Mesenchymal stem cell (in vitro differentiated cells and primary cell): Measurements from ENCODE around the gene UPK3B.
"Not testable (repeated sequence)": the region's sequence is repeated elsewhere in the genome, so short reads cannot be mapped to it uniquely, and the experiment has no call there.

Source experiments
- DNase-seq: peaks from one replicate; pipeline ENCODE4 v3.0.0-alpha.2; 2013
- H2AFZ ChIP-seq: one replicate; pipeline ENCODE4 v1.6.1; 2013; ENCODE audit warnings: low read depth, mild to moderate bottlenecking, control low read depth, inconsistent platforms, low read length, moderate library complexity
- H2AK5ac ChIP-seq: 2 replicates; pipeline ENCODE4 v1.6.1; 2013; ENCODE audit warnings: low read length, moderate library complexity, mild to moderate bottlenecking, inconsistent platforms; ENCODE audit not compliant: severe bottlenecking
- H2BK120ac ChIP-seq: one replicate; pipeline ENCODE4 v1.6.1; 2013; ENCODE audit warnings: low read depth, mild to moderate bottlenecking, inconsistent platforms, low read length, moderate library complexity
- H2BK12ac ChIP-seq, 2 experiments: one replicate each; pipeline ENCODE4 v1.6.1; 2013; ENCODE audit warnings: inconsistent platforms in 2 of 2, low read length in 2 of 2, mild to moderate bottlenecking in 2 of 2, moderate library complexity in 2 of 2, control low read depth in 1 of 2
- H2BK15ac ChIP-seq: one replicate; pipeline ENCODE4 v1.6.1; 2013; ENCODE audit warnings: mild to moderate bottlenecking, low read depth, inconsistent platforms; ENCODE audit not compliant: poor library complexity, severe bottlenecking
- H2BK5ac ChIP-seq: 2 replicates; pipeline ENCODE4 v1.6.1; 2013; ENCODE audit warnings: low read depth, mild to moderate bottlenecking, low read length, control low read depth, inconsistent platforms; ENCODE audit not compliant: poor library complexity, severe bottlenecking
- H3K14ac ChIP-seq, 2 experiments: one replicate each; pipeline ENCODE4 v1.6.1; 2013; ENCODE audit warnings: inconsistent platforms in 2 of 2, low read length in 2 of 2, control low read depth in 1 of 2, mild to moderate bottlenecking in 1 of 2, moderate library complexity in 1 of 2
- H3K18ac ChIP-seq, 2 experiments: one replicate each; pipeline ENCODE4 v1.6.1; 2013; ENCODE audit warnings: inconsistent platforms in 2 of 2, low read length in 2 of 2, control low read depth in 1 of 2, low read depth in 1 of 2, mild to moderate bottlenecking in 1 of 2
- H3K23ac ChIP-seq, 2 experiments: one replicate each; pipeline ENCODE4 v1.6.1; 2013; ENCODE audit warnings: inconsistent platforms in 2 of 2, low read length in 2 of 2, mild to moderate bottlenecking in 2 of 2, moderate library complexity in 2 of 2, control low read depth in 1 of 2
- H3K27ac ChIP-seq: 2 replicates; pipeline ENCODE4 v1.5.1; 2013; ENCODE audit warnings: mild to moderate bottlenecking, moderate library complexity, low read length, control low read depth, inconsistent platforms; ENCODE audit not compliant: poor library complexity, severe bottlenecking
- H3K27me3 ChIP-seq, 2 experiments: 2 replicates each; pipeline versions ENCODE4 v1.6.1 to v1.7.0; 2013; ENCODE audit warnings: low read length in 2 of 2, mild to moderate bottlenecking in 2 of 2, moderate library complexity in 2 of 2, control low read depth in 1 of 2, inconsistent platforms in 1 of 2; ENCODE audit not compliant: control insufficient read depth in 1 of 2, insufficient read depth in 1 of 2
- H3K36me3 ChIP-seq, 2 experiments: 2 replicates each; pipeline versions ENCODE4 v1.6.1 to v1.7.0; 2013; ENCODE audit warnings: low read length in 2 of 2, control low read depth in 1 of 2, inconsistent platforms in 1 of 2, low read depth in 1 of 2, mild to moderate bottlenecking in 1 of 2; ENCODE audit not compliant: insufficient read depth in 2 of 2, control insufficient read depth in 1 of 2
- H3K4ac ChIP-seq, 2 experiments: one replicate each; pipeline ENCODE4 v1.6.1; 2013; ENCODE audit warnings: inconsistent platforms in 2 of 2, low read length in 2 of 2, mild to moderate bottlenecking in 2 of 2, moderate library complexity in 2 of 2, control low read depth in 1 of 2, low read depth in 1 of 2
- H3K4me1 ChIP-seq: 2 replicates; pipeline ENCODE4 v1.6.1; 2013; ENCODE audit warnings: low read depth, low read length, control low read depth; ENCODE audit not compliant: control insufficient read depth, insufficient read depth
- H3K4me2 ChIP-seq: 2 replicates; pipeline ENCODE4 v1.6.1; 2013; ENCODE audit warnings: low read length, mild to moderate bottlenecking, inconsistent platforms; ENCODE audit not compliant: poor library complexity, severe bottlenecking
- H3K4me3 ChIP-seq, 2 experiments: 2 replicates each; pipeline versions ENCODE4 v1.5.1 to v1.7.0; 2013; ENCODE audit warnings: low read length in 2 of 2, mild to moderate bottlenecking in 2 of 2, control low read depth in 1 of 2, low read depth in 1 of 2; ENCODE audit not compliant: insufficient read depth in 1 of 2
- H3K79me1 ChIP-seq: replicated peaks from 2 replicates; pipeline ENCODE4 v1.6.1; 2013; ENCODE audit warnings: mild to moderate bottlenecking, control low read depth, low read length, inconsistent platforms; ENCODE audit not compliant: poor library complexity, severe bottlenecking
- H3K9ac ChIP-seq: 2 replicates; pipeline ENCODE4 v1.7.0; 2013; ENCODE audit warnings: mild to moderate bottlenecking, low read length, moderate library complexity
- H3K9me3 ChIP-seq: 2 replicates; pipeline ENCODE4 v1.7.0; 2013; ENCODE audit warnings: mild to moderate bottlenecking, low read length; ENCODE audit not compliant: control insufficient read depth
- H4K8ac ChIP-seq: one replicate; pipeline ENCODE4 v1.6.1; 2013; ENCODE audit warnings: inconsistent platforms, mild to moderate bottlenecking, low read length, moderate library complexity
- H4K91ac ChIP-seq: one replicate; pipeline ENCODE4 v1.6.1; 2013; ENCODE audit warnings: mild to moderate bottlenecking, low read length, inconsistent platforms
- WGBS: methylation state at CpG from one replicate; pipeline ENCODE4 v1.1.7; 2013; ENCODE audit warnings: mixed read lengths; 5-methylcytosine and 5-hydroxymethylcytosine counted together

The UPK3B gene

GRCh38 chr7:76479628-76480027 is 30.7 kb upstream of the UPK3B start:
- H2BK5ac ChIP-seq, H2AK5ac ChIP-seq, H3K4ac ChIP-seq, H3K23ac ChIP-seq, H3K4me1 ChIP-seq, H3K9ac ChIP-seq, H2BK12ac ChIP-seq, H4K91ac ChIP-seq, H2BK15ac ChIP-seq, H2BK120ac ChIP-seq, H3K27me3 ChIP-seq, H3K79me1 ChIP-seq, H3K9me3 ChIP-seq, H3K14ac ChIP-seq, H3K27ac ChIP-seq, H3K4me2 ChIP-seq, H3K18ac ChIP-seq, DNase-seq, H2AFZ ChIP-seq, H4K8ac ChIP-seq, H3K4me3 ChIP-seq: not testable (repeated sequence)
- WGBS: 90% methylated on average over 2 of the region's 11 CpGs
- peaks cover 9 to 17% of the 10 kb centered on the region in 2 experiments for H3K36me3 ChIP-seq

- H3K23ac ChIP-seq, H2AK5ac ChIP-seq, H3K4me3 ChIP-seq, H2BK5ac ChIP-seq, H2BK12ac ChIP-seq, H3K9ac ChIP-seq, H3K27ac ChIP-seq, H2BK15ac ChIP-seq, H2BK120ac ChIP-seq, H3K4ac ChIP-seq, H3K18ac ChIP-seq, H4K8ac ChIP-seq, H3K14ac ChIP-seq, H3K9me3 ChIP-seq, H3K79me1 ChIP-seq, DNase-seq, H4K91ac ChIP-seq, H3K4me2 ChIP-seq, H3K4me1 ChIP-seq, H3K27me3 ChIP-seq, H2AFZ ChIP-seq: not testable (repeated sequence)
- H3K36me3 ChIP-seq: peaks cover 9 to 17% of the 10 kb centered on the region in 2 experiments
- WGBS: 96% methylated on average over 18 of the region's 29 CpGs
These were observed 29.7 kb upstream of the UPK3B start for GRCh38 chr7:76480403-76481253.

- H3K9ac ChIP-seq, H2AFZ ChIP-seq, H3K4ac ChIP-seq, H3K18ac ChIP-seq, H3K27me3 ChIP-seq, H2AK5ac ChIP-seq, H2BK12ac ChIP-seq, DNase-seq, H3K14ac ChIP-seq, H3K79me1 ChIP-seq, H3K27ac ChIP-seq, H3K4me3 ChIP-seq, H3K4me2 ChIP-seq, H2BK15ac ChIP-seq, H3K9me3 ChIP-seq, H3K23ac ChIP-seq, H4K8ac ChIP-seq, H4K91ac ChIP-seq, H3K4me1 ChIP-seq, H2BK5ac ChIP-seq, H2BK120ac ChIP-seq: not testable (repeated sequence)
- peaks cover 9 to 17% of the 10 kb centered on the region in 2 experiments for H3K36me3 ChIP-seq
- whole genome bisulfite sequencing: over 99% methylated on average over 24 of the region's 24 CpGs
These were observed 27.7 kb upstream of the UPK3B start for GRCh38 chr7:76482660-76483059.

- not testable (repeated sequence) for H3K79me1 ChIP-seq
These were observed 27.3 kb upstream of the UPK3B start for GRCh38 chr7:76483081-76483480.

More at GRCh38 chr7:76483081-76483480, 27.3 kb upstream of the UPK3B start:
- 87% methylated on average over 9 of the region's 17 CpGs for WGBS
- not testable (repeated sequence) for H2BK12ac ChIP-seq, H2AFZ ChIP-seq, H3K4me2 ChIP-seq, H2BK5ac ChIP-seq, DNase-seq, H3K9ac ChIP-seq, H4K8ac ChIP-seq, H4K91ac ChIP-seq, H3K4me1 ChIP-seq, H3K14ac ChIP-seq, H3K9me3 ChIP-seq, H3K27me3 ChIP-seq, H2AK5ac ChIP-seq, H2BK120ac ChIP-seq, H3K4me3 ChIP-seq, H3K18ac ChIP-seq, H3K23ac ChIP-seq, H2BK15ac ChIP-seq, H3K4ac ChIP-seq, H3K27ac ChIP-seq
- peaks cover 9 to 17% of the 10 kb centered on the region in 2 experiments for H3K36me3 ChIP-seq
